Stimulated activated CD8-positive, alpha-beta memory T cell treated with anti-CD3 and anti-CD28 coated beads, Interleukin-4, amount 100 ng/mL, for 24 hours (primary cell): ENCODE data around the gene ALKBH1.
"Not testable (repeated sequence)": the region's sequence is repeated elsewhere in the genome, so short reads cannot be mapped to it uniquely, and the experiment has no call there.

Experiments
- DNase-seq: peaks from one replicate; pipeline ENCODE4 v3.0.0-alpha.2; 2020; ENCODE audit warnings: low read depth

ALKBH1 gene, protein sequence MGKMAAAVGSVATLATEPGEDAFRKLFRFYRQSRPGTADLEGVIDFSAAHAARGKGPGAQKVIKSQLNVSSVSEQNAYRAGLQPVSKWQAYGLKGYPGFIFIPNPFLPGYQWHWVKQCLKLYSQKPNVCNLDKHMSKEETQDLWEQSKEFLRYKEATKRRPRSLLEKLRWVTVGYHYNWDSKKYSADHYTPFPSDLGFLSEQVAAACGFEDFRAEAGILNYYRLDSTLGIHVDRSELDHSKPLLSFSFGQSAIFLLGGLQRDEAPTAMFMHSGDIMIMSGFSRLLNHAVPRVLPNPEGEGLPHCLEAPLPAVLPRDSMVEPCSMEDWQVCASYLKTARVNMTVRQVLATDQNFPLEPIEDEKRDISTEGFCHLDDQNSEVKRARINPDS

DNA sequence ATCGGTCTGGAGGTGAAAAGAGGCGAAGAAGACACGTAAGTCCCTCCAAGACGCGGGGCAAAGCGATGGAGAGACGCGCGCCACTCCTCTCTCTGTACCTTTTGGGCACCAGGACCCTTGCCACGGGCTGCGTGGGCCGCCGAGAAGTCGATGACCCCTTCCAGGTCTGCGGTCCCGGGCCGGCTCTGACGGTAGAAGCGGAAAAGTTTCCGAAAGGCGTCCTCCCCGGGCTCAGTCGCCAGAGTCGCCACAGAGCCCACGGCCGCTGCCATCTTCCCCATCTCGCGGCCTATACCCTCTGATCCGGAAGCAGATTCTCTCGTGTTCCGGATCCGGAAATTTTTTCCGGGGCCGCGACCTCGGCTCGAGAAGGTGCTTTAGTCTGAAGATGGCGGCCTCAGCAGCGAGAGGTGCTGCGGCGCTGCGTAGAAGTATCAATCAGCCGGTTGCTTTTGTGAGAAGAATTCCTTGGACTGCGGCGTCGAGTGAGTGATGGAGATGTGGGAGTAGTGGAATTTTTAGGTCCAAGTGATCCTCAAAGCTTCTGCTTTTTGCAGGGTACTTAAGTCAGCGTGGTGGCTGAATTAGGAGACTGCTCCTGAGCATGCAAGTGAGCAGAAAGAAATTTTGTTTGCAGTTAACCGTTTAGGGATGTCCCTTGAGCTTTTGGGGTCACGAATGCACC is at the start of gene ALKBH1, which contains the start of gene SLIRP:
ALKBH1 (minus strand) TSS at position 300 of the 685 bp plus-strand sequence; CDS start at position 281, 19 bp downstream.
SLIRP (plus strand) TSS at position 380 of the 685 bp plus-strand sequence; CDS start at position 389, 9 bp downstream.
- DNase-seq, result peak; percentile 75

- no peak for DNase-seq
These were observed 45.1 kb upstream of the ALKBH1 start for GRCh38 chr14:77752799-77753516.

- DNase-seq, result no peak
These were observed 44.4 kb upstream of the ALKBH1 start for GRCh38 chr14:77752266-77752665.

GRCh38 chr14:77747425-77747824 is 39.6 kb upstream of the ALKBH1 start:
- not testable (repeated sequence) for DNase-seq

DNA sequence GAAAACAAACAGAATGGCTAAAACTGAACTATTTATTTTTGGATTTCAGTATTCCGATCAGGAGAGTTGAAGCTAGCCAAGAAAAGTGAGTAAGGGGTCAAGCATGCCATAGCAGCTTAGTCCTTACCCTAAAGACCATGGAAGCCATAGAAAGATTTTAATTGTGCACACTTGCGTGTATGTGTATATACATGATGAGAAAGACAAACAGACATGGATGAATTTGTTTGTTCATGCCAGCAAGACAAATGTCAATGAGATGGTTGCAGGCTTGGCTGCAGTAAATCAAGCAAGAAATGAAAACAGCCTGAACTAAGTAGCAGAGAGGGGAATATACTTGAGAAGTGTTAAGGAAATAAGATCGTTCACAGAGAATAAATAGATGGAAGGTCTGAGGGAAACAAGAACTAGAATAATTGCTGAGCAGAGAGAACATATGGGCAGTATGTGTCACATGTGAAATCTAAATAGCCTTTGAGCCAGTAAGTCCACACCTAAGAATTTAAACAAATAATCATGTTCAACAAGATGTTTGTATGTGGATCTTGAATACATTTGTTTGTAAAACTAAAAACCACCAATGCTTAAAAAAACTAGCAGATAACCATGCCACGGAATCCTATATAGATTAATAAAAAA is 38.4 kb upstream of the ALKBH1 start:
- no peak for DNase-seq

DNA sequence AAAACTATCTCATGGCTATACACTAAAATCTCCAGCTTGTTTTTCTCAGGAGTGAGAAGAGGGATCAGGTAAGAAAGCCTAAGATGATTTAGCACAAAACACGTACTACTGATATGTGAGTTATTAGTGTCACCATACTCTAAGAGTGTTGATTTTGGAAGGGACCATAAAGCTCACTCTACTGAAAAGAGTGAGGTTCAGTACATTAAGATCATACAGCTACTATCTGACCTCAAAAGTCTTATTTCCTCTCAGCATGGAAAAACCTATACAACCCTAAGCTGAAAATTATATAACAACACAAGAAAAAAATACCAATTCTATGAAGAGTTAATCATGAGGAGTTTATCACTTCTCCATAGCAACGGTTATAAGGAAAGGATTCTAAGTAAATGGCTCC is 33.6 kb upstream of the ALKBH1 start:
- DNase-seq, result no peak

DNA sequence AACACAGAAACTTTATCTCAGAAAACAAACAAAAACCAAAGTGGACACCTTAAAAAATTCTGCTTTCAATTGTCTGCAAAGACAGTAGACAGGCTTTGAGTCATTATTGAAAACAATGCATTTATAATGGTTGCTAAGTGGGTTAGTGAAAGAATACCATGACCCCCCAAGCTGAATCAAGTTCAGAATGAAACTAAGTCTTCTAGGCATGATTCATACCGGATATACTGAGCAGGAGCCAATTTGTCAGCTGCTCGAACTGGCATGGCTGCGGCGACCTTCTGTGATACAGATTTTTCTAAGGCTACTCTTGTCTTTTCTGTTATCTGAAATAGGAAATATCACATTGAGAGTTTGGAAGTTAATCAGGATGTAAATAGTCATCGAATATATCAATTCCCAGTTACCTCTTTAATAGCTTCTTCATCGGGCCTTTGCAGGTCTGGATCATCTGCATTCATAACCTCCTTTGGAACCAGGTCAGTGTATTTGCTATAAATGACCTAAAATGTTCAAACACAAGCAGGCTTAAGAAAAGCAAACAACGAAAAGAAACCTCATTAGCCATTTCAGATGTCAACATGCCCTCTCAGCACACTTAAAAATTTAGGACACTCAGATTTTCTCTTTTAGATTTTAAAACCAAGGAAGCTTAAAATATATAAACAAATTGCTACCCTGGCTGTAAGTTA is 30.9 kb upstream of the ALKBH1 start:
- DNase-seq, result no peak

DNA sequence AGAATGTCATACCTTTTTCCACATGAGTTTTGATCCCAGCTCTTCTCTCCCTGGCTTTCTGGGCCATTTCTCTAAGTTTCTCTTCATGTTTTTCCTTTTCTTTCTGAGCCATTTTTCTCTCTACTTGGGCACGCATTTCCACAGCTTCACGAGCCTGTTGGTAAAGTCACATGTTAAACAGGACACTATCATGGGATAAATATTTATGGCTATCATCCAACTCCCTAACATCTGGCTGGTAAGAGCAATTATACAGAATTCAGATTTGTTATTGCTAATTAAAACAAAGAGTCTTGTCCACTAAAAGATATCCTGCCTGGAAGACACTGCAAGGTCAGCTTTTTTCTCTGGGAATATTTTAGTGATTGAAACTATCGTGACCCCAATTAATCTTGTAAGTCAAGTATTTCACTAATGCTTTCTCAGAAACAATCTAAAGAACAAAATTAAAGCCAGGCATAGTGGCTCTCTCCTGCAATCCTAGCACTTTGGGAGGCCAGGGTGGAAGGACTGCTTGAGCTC is 23.2 kb upstream of the ALKBH1 start:
- no peak for DNase-seq

DNA sequence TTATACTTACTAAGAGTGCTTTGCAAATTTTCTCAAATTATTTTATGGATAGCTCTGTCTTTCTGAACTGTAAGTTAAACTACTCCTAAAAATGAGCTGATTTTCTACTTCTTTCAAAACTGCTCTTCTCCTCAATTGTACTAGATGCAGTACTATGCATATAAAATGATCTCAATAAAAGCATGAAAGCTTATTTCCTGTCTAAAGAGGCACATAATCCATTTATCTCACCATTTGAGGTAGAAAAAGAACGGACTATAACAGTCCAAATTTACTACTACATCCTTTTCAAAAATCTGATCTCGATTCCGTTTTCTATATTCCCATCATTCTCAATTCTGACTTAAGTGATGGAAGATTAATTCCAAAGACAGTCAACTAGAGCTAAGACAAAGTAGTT is 14.5 kb upstream of the ALKBH1 start:
- DNase-seq, result no peak

DNA sequence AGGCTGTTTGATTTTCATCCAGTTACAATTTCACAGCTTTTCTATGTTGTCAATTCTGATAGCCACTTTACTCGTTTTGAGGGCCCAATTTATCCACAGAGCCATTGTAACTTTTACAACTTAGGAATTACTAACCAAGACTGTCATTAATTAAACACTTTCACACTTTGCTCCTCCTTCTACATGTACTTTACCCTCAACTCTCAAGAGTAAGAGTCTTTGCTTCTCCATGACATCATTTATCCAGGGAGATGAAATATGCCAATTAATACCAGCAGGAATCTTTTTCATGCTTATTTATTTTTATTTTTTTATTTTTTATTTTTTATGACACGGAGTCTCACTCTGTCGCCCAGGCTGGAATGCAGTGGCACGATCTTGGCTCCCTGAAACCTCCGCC is 13.6 kb upstream of the ALKBH1 start:
- DNase-seq, result no peak

DNA sequence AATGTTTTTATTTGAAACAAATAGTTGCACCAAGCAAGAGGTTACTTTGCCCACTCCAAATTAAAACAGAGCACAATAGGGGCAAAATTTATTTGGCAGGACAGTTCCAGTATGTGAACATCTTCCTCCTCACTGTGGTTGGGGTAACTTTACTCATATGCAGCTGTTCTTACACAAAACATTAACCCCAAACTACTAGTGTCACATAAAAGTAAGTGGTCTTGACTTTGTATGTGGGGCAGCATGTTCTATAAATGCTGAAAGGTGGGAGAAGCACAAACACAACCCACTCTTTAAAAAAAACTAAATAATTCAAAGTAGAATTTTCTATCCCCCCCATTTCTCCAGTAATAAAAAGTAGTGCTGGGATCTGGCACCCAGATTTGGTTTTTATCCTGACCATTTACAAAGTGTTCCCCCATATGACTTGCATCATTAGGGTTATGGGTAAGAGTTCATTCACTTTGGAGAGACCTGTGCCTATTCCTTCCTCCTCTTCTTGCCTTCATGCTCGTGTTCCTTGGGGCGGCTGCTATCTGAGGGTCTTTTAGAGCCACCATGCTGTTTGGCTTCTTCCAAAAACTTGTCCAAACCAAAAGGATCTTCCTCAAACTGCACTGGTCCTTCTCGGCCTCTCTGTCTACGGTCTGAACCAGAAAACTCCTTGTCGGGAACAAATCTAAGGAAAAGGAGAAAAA is 9.9 kb upstream of the ALKBH1 start:
- DNase-seq, result no peak

- no peak for DNase-seq
These were observed 7.1 kb upstream of the ALKBH1 start for GRCh38 chr14:77714926-77715325.

DNA sequence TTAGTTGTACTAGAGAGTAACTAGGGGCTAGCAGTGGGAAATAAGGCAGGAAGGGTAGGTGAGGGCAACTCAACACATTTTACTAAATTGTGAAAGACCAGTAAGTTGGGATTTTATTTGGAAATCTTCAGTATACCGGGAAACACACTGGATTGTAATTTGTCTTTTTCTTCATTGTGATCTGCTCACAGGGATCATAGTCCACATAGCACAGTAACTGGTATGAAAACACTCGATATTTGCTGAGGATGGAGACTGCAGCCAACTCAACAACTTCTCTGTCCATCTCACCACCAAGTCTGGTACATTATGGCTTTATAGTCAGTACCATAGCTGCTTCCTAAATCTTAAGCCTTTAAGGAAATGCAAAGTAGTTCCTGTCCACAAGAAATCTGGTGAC is 2.5 kb upstream of the ALKBH1 start:
- DNase-seq, result no peak

GRCh38 chr14:77709412-77709811 is 1.6 kb upstream of the ALKBH1 start:
- no peak for DNase-seq

- DNase-seq, result no peak
These were observed 926 bp upstream of the ALKBH1 start for GRCh38 chr14:77708749-77709148.

DNA sequence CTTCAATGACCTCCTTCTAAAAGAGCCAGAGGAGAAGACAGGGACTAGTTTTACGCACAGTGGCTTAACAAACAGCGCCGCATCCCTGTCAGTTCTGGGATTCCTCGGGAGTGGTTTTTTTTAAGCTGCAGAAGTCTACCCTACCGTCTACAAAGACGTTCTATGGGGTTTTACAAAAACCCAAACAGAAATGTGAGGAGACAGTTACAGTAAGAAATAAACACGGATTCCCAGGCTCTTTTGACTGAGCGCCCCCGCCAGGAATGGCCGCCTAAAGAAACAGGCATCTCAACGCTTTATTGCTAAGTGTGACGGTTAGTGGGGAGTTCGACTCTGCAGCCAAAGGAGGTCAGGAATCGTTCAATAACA is 484 bp downstream of the ALKBH1 start:
- DNase-seq, result no peak

- no peak for DNase-seq
These were observed 16.6 kb downstream of the ALKBH1 start for GRCh38 chr14:77691259-77691658.

DNA sequence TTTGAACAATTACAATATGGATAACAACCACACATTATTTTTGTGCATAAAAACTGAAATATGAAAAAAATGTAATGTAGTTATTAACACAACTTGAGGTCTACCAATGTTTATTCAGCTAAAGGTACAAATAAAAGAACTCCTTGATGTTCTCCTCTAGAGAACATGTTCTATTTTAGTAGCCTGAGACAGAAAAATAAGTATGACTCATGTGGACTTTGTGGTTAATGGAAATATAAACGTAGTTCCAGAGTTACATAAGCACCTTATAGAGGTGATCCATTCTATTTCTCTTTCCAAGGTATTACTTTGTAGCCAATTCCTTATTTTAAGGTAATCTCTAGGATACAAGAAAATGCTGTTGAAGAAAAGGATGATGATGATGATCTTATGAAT is 25.7 kb downstream of the ALKBH1 start:
- no peak for DNase-seq

- no peak for DNase-seq
These were observed 26.3 kb downstream of the ALKBH1 start for GRCh38 chr14:77681196-77682157.

- no peak for DNase-seq
These were observed 32.9 kb downstream of the ALKBH1 start for GRCh38 chr14:77674931-77675330.
